Panc1 (cell line): Measurements from ENCODE around the gene MYO1A. TPM values are rescaled to one million over a fixed set of nuclear protein-coding genes. Genes with fewer than 3 reads are reported as not detected.

ENCODE experiments used
- ATAC-seq: fragments of 200-7000 bp; cut with Tn5 transposase; 2 replicates; pipeline ENCODE4 v1.9.1; 2020; ENCODE audit warnings: mild to moderate bottlenecking, moderate library complexity
- BruUV-seq: library from RNA; stranded (reverse); fragments of 400-500 nt; replicated peaks from 2 replicates; lab custom pipeline; 2021; lab: Mats Ljungman, UMichigan
- CTCF ChIA-PET: fragments of 300-600 bp; sonication (Branson Sonifier 250); formaldehyde crosslinking; loops from one replicate; lab custom pipeline; 2022; ENCODE audit warnings: antibody characterized with exemption; lab: Charles Lee
- POLR2A ChIA-PET: fragments of 300-600 bp; sonication (Branson Sonifier 250); formaldehyde crosslinking; loops from one replicate; lab custom pipeline; 2022; ENCODE audit warnings: antibody characterized with exemption; lab: Charles Lee
- DNase-seq: peaks from one replicate; pipeline ENCODE4 v3.0.0-alpha.2; 2010; ENCODE audit warnings: low read depth, low spot score
- H3K27ac ChIP-seq: 2 replicates; pipeline ENCODE4 v1.5.1; 2011; ENCODE audit warnings: mild to moderate bottlenecking, low read length, inconsistent platforms
- H3K27me3 ChIP-seq: fragments of 200-500 bp; sonication (Bioruptor generic); 2 replicates; pipeline ENCODE4 v1.6.0; 2014; ENCODE audit warnings: low read length, inconsistent platforms; ENCODE audit not compliant: control insufficient read depth, insufficient read depth
- H3K36me3 ChIP-seq: fragments of 200-500 bp; sonication (Bioruptor generic); 2 replicates; pipeline ENCODE4 v1.5.1; 2014; ENCODE audit warnings: inconsistent platforms, mild to moderate bottlenecking, low read length, moderate library complexity; ENCODE audit not compliant: control insufficient read depth, insufficient read depth
- H3K4me1 ChIP-seq: 2 replicates; pipeline ENCODE4 v1.5.1; 2011; ENCODE audit warnings: inconsistent platforms, mild to moderate bottlenecking, low read length, moderate library complexity; ENCODE audit not compliant: control insufficient read depth, insufficient read depth
- H3K4me3 ChIP-seq, 2 experiments: 2 replicates each; pipeline ENCODE4 v1.5.1; 2011 to 2012; ENCODE audit warnings: low read depth in 2 of 2, low read length in 2 of 2, mild to moderate bottlenecking in 2 of 2, inconsistent platforms in 1 of 2, moderate library complexity in 1 of 2
- H3K9me3 ChIP-seq: fragments of 200-500 bp; sonication (Bioruptor generic); 2 replicates; pipeline ENCODE4 v1.5.1; 2014; ENCODE audit warnings: low read depth, mild to moderate bottlenecking, inconsistent platforms, low read length, moderate library complexity; ENCODE audit not compliant: control insufficient read depth, insufficient read depth
- CTCF ChIP-seq: fragments of 450-650 bp; IDR thresholded peaks from 2 replicates; pipeline ENCODE4 v1.5.1; 2017; ENCODE audit warnings: mild to moderate bottlenecking
- POLR2AphosphoS5 ChIP-seq: IDR thresholded peaks from 2 replicates; pipeline ENCODE4 v1.6.1; 2012; ENCODE audit warnings: mild to moderate bottlenecking, low read depth, low read length, moderate library complexity
- REST ChIP-seq, 2 experiments: IDR thresholded peaks; 2 replicates each; pipeline ENCODE4 v1.6.1; 2011 to 2012; ENCODE audit warnings: low read depth in 2 of 2, control low read depth in 1 of 2, low read length in 1 of 2, mild to moderate bottlenecking in 1 of 2, moderate library complexity in 1 of 2; ENCODE audit not compliant: insufficient read depth in 1 of 2
- SIN3A ChIP-seq: IDR thresholded peaks from 2 replicates; pipeline ENCODE4 v1.6.1; 2012; ENCODE audit warnings: low read depth, mild to moderate bottlenecking, low read length, moderate library complexity, borderline replicate concordance; ENCODE audit not compliant: insufficient read depth
- in situ Hi-C: cut with HindIII; loops from 2 replicates; pipeline ENCODE4 v1.10.0; 2016; ENCODE audit warnings: low sequenced_read_pairs, low pct_unique_long_range_greater_than_20kb
- intact Hi-C: fragments of 100-400 bp; cut with micrococcal nuclease; formaldehyde crosslinking; loops from one replicate; pipeline ENCODE4 v1.10.0; 2022; ENCODE audit not compliant: unreplicated experiment
- total RNA-seq: library from RNA; stranded (reverse); gene quantifications from one replicate; pipeline ENCODE4 v1.2.1, GENCODE V29; 2021; ENCODE audit not compliant: unreplicated experiment

Gene MYO1A
- total RNA-seq, 1 experiment from 2014 or later: not detected

DNA sequence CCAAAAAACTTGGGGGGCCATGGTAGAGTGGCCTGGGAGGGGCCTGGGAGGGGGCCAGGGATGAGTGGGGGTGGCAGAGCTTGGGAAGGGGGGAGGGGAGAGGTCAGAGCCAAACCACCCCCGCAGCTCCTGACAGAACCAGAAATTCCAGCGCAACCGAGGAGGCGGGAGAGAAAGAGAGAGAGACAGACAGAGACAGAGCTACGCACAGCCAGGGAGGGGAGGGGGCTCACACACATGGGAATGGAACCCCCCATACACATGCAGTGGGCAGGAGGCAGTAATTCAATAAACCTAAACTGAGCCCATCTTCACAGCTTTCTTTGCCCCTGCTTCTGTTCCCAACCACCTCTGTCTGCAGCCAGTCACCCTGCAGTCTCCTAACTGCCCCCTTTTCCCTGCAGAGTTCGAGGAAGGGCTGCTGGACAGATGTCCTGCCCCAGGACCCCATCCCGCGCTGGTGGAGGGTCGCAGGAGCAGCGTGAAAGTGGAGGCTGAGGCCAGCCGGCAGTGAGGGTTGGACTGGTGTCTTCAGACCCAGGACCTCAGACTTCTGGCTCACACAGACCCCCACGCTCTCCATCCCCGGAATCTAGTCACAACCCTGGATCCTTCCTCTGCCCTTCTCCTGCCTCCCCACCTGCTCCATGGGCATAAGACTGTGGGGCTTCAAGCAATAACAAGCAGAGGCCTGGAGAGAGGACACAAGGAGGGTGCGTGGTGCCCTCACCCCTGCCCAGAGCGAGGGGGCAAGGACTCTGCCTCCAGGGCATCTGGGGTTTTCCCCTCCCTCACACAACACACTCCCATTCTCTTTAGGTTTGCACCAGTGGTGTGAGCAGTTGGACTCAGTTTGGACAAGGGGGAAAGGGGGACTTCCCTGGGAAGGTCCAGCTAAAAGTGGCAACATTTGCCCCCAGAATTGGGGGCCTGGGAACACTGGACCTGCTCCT lies 44.6 kb upstream of the MYO1A start:
- TF ChIP-seq REST (IDR thresholded peaks at IDR 0.05; ENCODE audit: insufficient read depth in 1 of 2, low read depth in 2 of 2, low read length in 1 of 2): no peak
- ChIA-PET POLR2A (no interaction called here), CTCF (interaction anchor here (0.6 to 1.2 kb wide), 3 partner anchors 9 to 18 kb away, joined by 4 to 7 read pairs (median 4); partner anchors contain the start of gene NEMP1)
- no peaks in the 10 kb centered on the region for H3K27me3 ChIP-seq
- intact Hi-C loops: no loop called here
- H3K27ac ChIP-seq: no peak overlapping the region
- DNase-seq (no peak), ATAC-seq (no peak)
- H3K36me3 ChIP-seq: peaks cover 1% of the 10 kb centered on the region; the same call in 1 of the 2 replicates
- H3K9me3 ChIP-seq: no peaks in the 10 kb centered on the region
- BruUV-seq: no TSS peak
- no peak overlapping the region for H3K4me3 ChIP-seq
- in situ Hi-C loops: no loop called here
- peaks cover 7% of the 10 kb centered on the region for H3K4me1 ChIP-seq

- no peak for TF ChIP-seq POLR2AphosphoS5
- TF ChIP-seq CTCF: peak; percentile 87
- no peak for TF ChIP-seq SIN3A
- no TSS peak for BruUV-seq
- in situ Hi-C loops (no loop called here), intact Hi-C loops (no loop called here)
- Histone ChIP-seq H3K9me3 (no peaks in the 10 kb centered on the region), H3K27ac (0 out of 2 replicates have a peak overlapping the region, but pooled peaks have one; percentile 29), H3K4me1 (peaks cover 7% of the 10 kb centered on the region), H3K27me3 (no peaks in the 10 kb centered on the region), H3K4me3 (no peak overlapping the region), H3K36me3 (peaks cover 5% of the 10 kb centered on the region; the same call in 1 of the 2 replicates)
- POLR2A ChIA-PET: no interaction called here
- DNase-seq (no peak), ATAC-seq (no peak)
- CTCF ChIA-PET: interaction anchor here (0.6 to 1.2 kb wide), 3 partner anchors 9 to 19 kb away, joined by 4 to 7 read pairs (median 4); partner anchors contain the start of gene NEMP1
Observed at GRCh38 chr12:57093415-57094207, 43.7 kb upstream of the MYO1A start.
